Measurements from ENCODE around the gene SRSF9. TPM values are rescaled to one million over a fixed set of nuclear protein-coding genes. Genes with fewer than 3 reads are reported as not detected.

SRSF9 gene
- total RNA-seq, 1 experiment from 2014 or later, result 297 TPM

DNA sequence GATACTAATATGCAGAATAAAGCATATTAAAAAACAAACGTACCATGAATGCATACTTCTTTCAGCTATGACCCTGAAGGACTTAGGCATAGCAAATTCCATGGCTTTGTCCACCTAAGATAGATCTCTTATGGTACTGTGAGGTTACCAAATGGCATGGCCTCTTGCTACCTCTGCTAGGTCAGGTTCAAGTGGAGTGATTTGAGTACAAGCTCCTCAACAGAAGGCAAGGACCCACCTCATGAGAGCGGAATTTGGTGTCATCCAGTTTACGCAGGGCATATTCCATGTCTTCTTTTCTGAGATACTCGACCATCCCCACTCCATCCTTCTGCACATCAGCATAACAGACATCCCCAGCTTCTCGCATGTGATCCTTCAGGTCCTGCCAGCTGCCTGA, 5.8 kb downstream of the SRSF9 start:
- Histone ChIP-seq H3K27me3 (ENCODE audit: insufficient read depth, low read length) (no peaks in the 10 kb centered on the region), H3K79me2 (ENCODE audit: insufficient read depth, low read length) (peaks cover 85% of the 10 kb centered on the region), H3K4me1 (ENCODE audit: control insufficient read depth in 1 of 2, insufficient read depth in 2 of 2, low read length in 2 of 2) (peaks cover 0 to 12% of the 10 kb centered on the region in 2 experiments; a peak in 2 of 4 replicates), H3K4me3 (replicated peaks in 1 of 2; ENCODE audit: low read depth in 1 of 2, low read length in 2 of 2) (no peak overlapping the region), H2AFZ (ENCODE audit: low read depth, low read length, poor library complexity, severe bottlenecking) (no peak overlapping the region), H3K9ac (ENCODE audit: low read length) (no peak overlapping the region), H4K20me1 (ENCODE audit: insufficient read depth) (peaks cover 32% of the 10 kb centered on the region), H3K9me3 (ENCODE audit: control insufficient read depth in 1 of 2, insufficient read depth in 1 of 2, low read depth in 1 of 2, low read length in 2 of 2) (no peaks in the 10 kb centered on the region), H3K27ac (ENCODE audit: low read depth, low read length) (no peak overlapping the region), H3K9me2 (ENCODE audit: insufficient read depth) (no peaks in the 10 kb centered on the region), H3K36me3 (ENCODE audit: control insufficient read depth in 1 of 2, insufficient read depth in 2 of 2, low read length in 2 of 2) (peaks cover 61 to 65% of the 10 kb centered on the region in 2 experiments), H3K4me2 (ENCODE audit: low read length) (no peak overlapping the region)
- DNase-seq (ENCODE audit: low read depth, low spot score), result no peak
- no TSS peak for BruUV-seq (replicated peaks)
- TF ChIP-seq CBX3 (IDR thresholded peaks at IDR 0.05; ENCODE audit: low read depth) (no peak), POLR2A (IDR thresholded peaks at IDR 0.05; ENCODE audit: borderline replicate concordance, extremely low read depth, insufficient read depth, insufficient read length) (no peak), EZH2 (IDR thresholded peaks at IDR 0.05) (no peak), ZNF274 (IDR thresholded peaks at IDR 0.05; ENCODE audit: low read depth, low read length) (no peak)
- TF ChIP-seq, protein P1, sequence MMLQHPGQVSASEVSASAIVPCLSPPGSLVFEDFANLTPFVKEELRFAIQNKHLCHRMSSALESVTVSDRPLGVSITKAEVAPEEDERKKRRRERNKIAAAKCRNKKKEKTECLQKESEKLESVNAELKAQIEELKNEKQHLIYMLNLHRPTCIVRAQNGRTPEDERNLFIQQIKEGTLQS (IDR thresholded peaks at IDR 0.05), result no peak
- intact Hi-C loops (cut with micrococcal nuclease), result no loop called here
- ChIA-PET CTCF (interaction anchor here (0.9 to 1.5 kb wide), 2 partner anchors 26 to 107 kb away, joined by 3 read pairs; no protein-coding TSS in a partner anchor), RAD21 (ENCODE audit: low non-redundant PET in 1 of 2, low total read pairs in 2 of 2, uncharacterized antibody in 2 of 2, unreplicated experiment in 2 of 2) (no interaction called here), POLR2A (interaction anchor here (0.6 to 1.0 kb wide), 2 partner anchors 32 to 263 kb away, joined by 3 read pairs; partner anchors contain the start of genes DYNLL1 and RPLP0)
- ATAC-seq, result no peak

- DNase-seq (ENCODE audit: low read depth, low spot score) (no peak), ATAC-seq (no peak)
- Histone ChIP-seq H3K27me3 (ENCODE audit: insufficient read depth, low read length) (no peaks in the 10 kb centered on the region), H3K4me2 (ENCODE audit: low read length) (no peak overlapping the region), H3K79me2 (ENCODE audit: insufficient read depth, low read length) (peaks cover 79% of the 10 kb centered on the region), H3K9me2 (ENCODE audit: insufficient read depth) (no peaks in the 10 kb centered on the region), H3K4me3 (replicated peaks in 1 of 2; ENCODE audit: low read depth in 1 of 2, low read length in 2 of 2) (no peak overlapping the region), H3K27ac (ENCODE audit: low read depth, low read length) (no peak overlapping the region), H3K9me3 (ENCODE audit: control insufficient read depth in 1 of 2, insufficient read depth in 1 of 2, low read depth in 1 of 2, low read length in 2 of 2) (no peaks in the 10 kb centered on the region), H3K36me3 (ENCODE audit: control insufficient read depth in 1 of 2, insufficient read depth in 2 of 2, low read length in 2 of 2) (peaks cover 68 to 75% of the 10 kb centered on the region in 2 experiments), H3K9ac (ENCODE audit: low read length) (no peak overlapping the region), H2AFZ (ENCODE audit: low read depth, low read length, poor library complexity, severe bottlenecking) (no peak overlapping the region), H4K20me1 (ENCODE audit: insufficient read depth) (peaks cover 28% of the 10 kb centered on the region), H3K4me1 (ENCODE audit: control insufficient read depth in 1 of 2, insufficient read depth in 2 of 2, low read length in 2 of 2) (peaks cover 0 to 4% of the 10 kb centered on the region in 2 experiments; a peak in 1 of 4 replicates)
- intact Hi-C loops (cut with micrococcal nuclease), result no loop called here
- CTCF ChIA-PET, result no interaction called here
- POLR2A ChIA-PET, result no interaction called here
- no TSS peak for BruUV-seq (replicated peaks)
- TF ChIP-seq ZNF274 (IDR thresholded peaks at IDR 0.05; ENCODE audit: low read depth, low read length) (no peak), CEBPB (IDR thresholded peaks at IDR 0.05; ENCODE audit: low read depth) (no peak), RAD21 (IDR thresholded peaks at IDR 0.05; ENCODE audit: low read depth) (no peak), JUND (IDR thresholded peaks at IDR 0.05) (no peak), POLR2A (IDR thresholded peaks at IDR 0.05; ENCODE audit: borderline replicate concordance, extremely low read depth, insufficient read depth, insufficient read length) (no peak), EGR1 (IDR thresholded peaks at IDR 0.05; ENCODE audit: low read depth) (no peak), ZFX (IDR thresholded peaks at IDR 0.05) (no peak), FOSL1 (IDR thresholded peaks at IDR 0.05; ENCODE audit: low read depth) (no peak), SIN3A (IDR thresholded peaks at IDR 0.05; ENCODE audit: low read depth) (no peak)
- TF ChIP-seq, protein P2, sequence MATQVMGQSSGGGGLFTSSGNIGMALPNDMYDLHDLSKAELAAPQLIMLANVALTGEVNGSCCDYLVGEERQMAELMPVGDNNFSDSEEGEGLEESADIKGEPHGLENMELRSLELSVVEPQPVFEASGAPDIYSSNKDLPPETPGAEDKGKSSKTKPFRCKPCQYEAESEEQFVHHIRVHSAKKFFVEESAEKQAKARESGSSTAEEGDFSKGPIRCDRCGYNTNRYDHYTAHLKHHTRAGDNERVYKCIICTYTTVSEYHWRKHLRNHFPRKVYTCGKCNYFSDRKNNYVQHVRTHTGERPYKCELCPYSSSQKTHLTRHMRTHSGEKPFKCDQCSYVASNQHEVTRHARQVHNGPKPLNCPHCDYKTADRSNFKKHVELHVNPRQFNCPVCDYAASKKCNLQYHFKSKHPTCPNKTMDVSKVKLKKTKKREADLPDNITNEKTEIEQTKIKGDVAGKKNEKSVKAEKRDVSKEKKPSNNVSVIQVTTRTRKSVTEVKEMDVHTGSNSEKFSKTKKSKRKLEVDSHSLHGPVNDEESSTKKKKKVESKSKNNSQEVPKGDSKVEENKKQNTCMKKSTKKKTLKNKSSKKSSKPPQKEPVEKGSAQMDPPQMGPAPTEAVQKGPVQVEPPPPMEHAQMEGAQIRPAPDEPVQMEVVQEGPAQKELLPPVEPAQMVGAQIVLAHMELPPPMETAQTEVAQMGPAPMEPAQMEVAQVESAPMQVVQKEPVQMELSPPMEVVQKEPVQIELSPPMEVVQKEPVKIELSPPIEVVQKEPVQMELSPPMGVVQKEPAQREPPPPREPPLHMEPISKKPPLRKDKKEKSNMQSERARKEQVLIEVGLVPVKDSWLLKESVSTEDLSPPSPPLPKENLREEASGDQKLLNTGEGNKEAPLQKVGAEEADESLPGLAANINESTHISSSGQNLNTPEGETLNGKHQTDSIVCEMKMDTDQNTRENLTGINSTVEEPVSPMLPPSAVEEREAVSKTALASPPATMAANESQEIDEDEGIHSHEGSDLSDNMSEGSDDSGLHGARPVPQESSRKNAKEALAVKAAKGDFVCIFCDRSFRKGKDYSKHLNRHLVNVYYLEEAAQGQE (IDR thresholded peaks at IDR 0.05; ENCODE audit: low read depth), result no peak
- TF ChIP-seq, protein P3, sequence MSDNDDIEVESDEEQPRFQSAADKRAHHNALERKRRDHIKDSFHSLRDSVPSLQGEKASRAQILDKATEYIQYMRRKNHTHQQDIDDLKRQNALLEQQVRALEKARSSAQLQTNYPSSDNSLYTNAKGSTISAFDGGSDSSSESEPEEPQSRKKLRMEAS (IDR thresholded peaks at IDR 0.05), result no peak
- RAD21 ChIA-PET (ENCODE audit: low non-redundant PET in 1 of 2, low total read pairs in 2 of 2, uncharacterized antibody in 2 of 2, unreplicated experiment in 2 of 2), result no interaction called here
These were observed 7.4 kb downstream of the SRSF9 start for GRCh38 chr12:120462099-120462640.
